Posterior vena cava (tissue), 2 donors: ENCODE results near the gene GRIN2C. TPM values are rescaled to one million over a fixed set of nuclear protein-coding genes. Genes with fewer than 3 reads are reported as not detected.
"Not testable (repeated sequence)": the region's sequence is repeated elsewhere in the genome, so short reads cannot be mapped to it uniquely, and the experiment has no call there.

Source experiments
- DNase-seq: peaks from one replicate; pipeline ENCODE4 v3.0.0-alpha.2; 2020; ENCODE audit warnings: low spot score
- intact Hi-C, 2 donors: fragments of 100-400 bp; cut with DNase I; formaldehyde crosslinking; loops; one replicate each; pipeline versions ENCODE4 v1.14.1 to v1.14.2; 2022 to 2023
- long read RNA-seq, 2 donors: library from polyadenylated mRNA; unstranded; transcript quantifications; one replicate each; pipeline ENCODE4 v2.0.0, GENCODE V29; 2020 to 2021
- total RNA-seq, 2 donors: library from RNA; stranded (reverse); fragmentation: NEBNext Ultra II Directional; extraction: Animal tissue kit (Norgen Biotek cat#: 25700); gene quantifications; one replicate each; pipeline ENCODE4 v1.2.1, GENCODE V29; 2021
- donor health status: DM: yes; HTN: yes; CAD: no.
- donor health status: DM: yes; HTN: yes; CAD: no.

The GRIN2C gene
- under 1 TPM; 0.38 to 0.65 TPM for total RNA-seq
- long read RNA-seq, donor 1: 0 reads
- long read RNA-seq, donor 2, partial matches to known transcripts: 0 of 1 reads
- long read RNA-seq, donor 2, other reads (novel, unspliced or antisense): 1 of 1 reads

DNA sequence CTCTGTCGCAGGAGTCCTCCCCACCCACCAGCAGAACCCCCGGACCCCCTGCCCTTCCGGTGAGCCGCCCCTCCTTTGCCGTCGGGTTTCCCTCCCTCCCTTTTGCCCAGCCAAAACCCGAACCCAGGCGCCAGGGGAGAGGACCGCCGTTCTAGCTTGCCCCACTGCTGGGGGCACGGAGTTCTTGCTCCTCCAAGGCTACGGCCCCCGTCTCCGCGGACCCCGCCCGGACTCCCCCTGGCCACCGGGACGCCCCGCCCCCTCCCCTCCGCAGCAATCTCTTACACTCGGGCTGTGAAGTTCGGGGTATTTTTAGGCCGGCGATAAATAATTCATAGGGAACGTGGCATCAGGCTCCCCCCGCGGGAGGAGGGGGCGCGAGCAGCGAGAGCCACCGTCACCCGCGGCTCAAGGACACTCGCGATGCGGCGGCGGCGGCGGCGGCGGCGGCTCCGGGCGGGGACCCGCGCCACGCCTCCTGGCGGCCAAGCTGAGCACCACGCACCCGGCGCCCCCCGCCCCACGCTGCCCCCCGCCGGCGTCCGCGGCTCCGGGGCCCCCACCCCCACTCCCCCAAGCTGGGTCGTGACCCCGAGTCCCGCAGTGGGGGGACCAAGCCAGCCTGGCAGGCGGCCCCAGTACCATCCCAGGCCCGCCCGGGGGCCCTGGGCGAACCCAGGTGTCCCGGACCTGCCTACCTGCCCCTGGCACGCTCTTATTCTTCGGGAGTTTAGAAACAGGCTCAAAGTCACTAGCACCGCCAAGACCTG is at the start of gene GRIN2C:
TSS of gene GRIN2C (minus strand) at position 427 of the 770 bp plus-strand sequence. CDS start 4,793 bp downstream, outside the sequence.
- DNase-seq: no peak
- intact Hi-C loops: loop anchor here (5.0 to 10.0 kb wide), 4 partner anchors 57 to 205 kb away; no protein-coding TSS in a partner anchor

DNA sequence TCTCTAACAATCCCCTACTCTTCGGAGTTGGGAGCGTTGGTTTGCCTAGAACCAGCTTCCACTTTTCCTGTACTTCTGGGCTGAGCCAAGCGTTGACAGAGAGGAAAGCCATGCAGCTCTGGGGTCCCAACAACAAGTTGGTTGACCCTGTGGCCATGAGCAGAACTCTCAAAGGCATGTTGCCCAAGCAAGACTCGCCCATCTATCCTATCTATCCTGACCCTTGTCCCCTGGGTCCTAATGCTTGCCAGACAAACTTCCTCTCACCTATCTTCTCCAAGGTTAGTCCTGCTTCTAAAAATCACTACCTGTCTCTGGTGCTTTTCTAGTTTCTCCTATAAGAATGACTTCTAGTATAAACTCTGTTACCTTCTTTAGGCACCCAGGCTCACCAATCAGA is 49.4 kb upstream of the GRIN2C start:
- DNase-seq, intact Hi-C loops: not testable (repeated sequence)

DNA sequence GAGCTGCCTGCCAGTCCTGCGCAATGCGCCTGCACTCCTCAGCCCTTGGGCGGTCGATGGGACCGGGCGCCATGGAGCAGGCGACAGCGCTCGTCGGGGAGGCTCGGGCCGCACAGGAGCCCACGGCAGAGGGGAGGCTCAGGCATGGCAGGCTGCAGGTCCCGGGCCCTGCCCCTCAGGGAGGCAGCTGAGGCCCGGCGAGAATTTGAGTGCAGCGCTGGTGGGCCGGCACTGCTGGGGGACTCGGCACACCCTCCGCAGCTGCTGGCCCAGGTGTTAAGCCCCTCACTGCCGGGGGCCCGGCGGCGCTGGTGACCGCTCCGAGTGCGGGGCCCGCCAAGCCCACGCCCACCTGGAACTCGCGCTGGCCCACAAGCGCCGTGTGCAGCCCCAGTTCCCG is 47.3 kb upstream of the GRIN2C start:
- intact Hi-C loops: no loop called here
- DNase-seq: no peak

DNA sequence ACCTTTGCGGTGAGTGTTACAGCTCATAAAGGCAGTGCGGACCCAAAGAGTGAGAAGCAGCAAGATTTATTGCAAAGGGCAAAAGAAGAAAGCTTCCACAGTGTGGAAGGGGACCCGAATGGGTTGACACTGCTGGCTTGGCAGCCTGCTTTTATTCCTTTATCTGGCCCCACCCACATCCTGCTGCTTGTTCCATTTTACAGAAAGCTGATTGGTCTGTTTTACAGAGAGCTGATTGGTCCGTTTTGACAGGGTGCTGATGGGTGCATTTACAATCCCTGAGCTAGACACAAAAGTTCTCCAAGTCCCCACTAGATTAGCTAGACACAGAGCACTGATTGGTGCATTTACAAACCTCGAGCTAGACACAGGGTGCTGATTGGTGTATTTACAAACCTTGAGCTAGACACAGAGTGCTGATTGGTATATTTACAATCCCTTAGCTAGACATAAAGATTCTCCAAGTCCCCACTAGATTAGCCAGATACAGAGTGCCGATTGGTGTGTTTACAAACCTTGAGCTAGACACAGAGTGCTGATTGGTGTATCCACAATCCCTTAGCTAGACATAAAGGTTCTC is 46.6 kb upstream of the GRIN2C start:
- intact Hi-C loops, DNase-seq: not testable (repeated sequence)

DNA sequence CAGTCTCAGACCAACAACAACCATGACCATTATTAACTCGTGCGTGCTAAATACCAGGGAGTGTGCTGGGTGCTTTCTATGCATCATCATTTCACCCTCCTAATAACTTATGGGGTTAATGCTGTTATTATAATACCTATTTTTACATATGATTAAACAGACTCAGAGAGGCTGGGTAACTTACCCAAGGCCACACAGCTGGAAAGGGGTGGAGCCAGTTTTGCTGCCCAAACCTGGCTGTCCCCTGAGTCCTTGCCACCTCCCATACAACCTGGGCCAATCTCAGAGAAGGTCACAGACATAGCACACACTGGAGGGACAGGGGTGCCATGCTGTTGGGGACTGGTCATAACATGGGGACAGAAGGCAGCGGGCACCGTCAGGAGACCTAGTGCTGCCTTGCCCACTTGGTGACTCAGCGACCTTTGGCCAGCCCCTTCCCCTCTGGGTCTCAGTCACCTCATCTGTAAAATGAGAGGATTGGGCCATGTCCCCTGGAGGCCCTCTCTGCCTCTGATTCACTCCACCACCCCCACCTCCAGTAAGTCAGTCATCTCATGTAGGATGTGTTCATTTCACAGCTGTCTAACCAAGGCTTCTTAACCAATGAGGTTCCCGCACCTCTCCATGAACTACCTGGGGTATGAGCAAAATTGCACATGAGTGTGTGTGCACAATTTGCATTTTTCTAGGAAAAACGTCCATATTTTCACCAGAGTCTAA is 45.2 kb upstream of the GRIN2C start:
- intact Hi-C loops: no loop called here
- DNase-seq: no peak

DNA sequence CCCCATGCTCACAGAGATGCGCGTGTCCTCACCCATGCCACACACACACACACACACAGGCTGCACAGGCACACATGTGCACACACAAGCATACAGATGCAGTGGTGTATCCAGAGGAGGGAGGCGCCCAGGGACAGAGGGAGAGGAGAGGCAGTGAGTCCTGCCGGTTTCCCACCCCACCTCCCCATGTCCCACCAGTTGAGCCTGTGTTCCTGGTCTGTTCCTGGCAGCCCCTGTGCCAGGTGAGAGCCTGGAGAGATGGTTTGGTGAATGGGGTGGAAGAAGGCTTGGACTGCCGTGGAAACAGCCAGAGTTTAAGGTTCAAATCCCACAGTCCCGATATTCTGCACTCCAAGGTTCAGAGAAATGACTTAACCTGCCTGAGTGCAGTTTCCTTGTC is 44.0 kb upstream of the GRIN2C start:
- DNase-seq: no peak
- intact Hi-C loops: no loop called here

DNA sequence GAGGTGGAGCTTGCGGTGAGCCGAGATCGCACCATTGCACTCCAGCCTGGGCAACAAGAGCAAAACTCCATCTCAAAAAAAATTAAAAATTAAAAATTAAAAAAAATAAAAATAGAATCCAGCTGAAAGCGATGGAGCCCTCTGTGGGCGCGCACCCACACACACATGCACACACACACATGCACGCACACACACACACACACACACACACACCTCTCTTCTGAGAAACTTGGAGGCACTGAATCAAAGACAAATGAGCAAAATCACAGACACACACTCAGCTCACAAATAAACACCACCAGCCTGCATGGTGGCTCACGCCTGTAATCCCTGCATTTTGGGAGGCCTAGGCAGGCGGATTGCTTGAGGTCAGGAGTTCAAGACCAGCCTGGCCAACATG is 43.3 kb upstream of the GRIN2C start:
- no peak for DNase-seq
- intact Hi-C loops: no loop called here

DNA sequence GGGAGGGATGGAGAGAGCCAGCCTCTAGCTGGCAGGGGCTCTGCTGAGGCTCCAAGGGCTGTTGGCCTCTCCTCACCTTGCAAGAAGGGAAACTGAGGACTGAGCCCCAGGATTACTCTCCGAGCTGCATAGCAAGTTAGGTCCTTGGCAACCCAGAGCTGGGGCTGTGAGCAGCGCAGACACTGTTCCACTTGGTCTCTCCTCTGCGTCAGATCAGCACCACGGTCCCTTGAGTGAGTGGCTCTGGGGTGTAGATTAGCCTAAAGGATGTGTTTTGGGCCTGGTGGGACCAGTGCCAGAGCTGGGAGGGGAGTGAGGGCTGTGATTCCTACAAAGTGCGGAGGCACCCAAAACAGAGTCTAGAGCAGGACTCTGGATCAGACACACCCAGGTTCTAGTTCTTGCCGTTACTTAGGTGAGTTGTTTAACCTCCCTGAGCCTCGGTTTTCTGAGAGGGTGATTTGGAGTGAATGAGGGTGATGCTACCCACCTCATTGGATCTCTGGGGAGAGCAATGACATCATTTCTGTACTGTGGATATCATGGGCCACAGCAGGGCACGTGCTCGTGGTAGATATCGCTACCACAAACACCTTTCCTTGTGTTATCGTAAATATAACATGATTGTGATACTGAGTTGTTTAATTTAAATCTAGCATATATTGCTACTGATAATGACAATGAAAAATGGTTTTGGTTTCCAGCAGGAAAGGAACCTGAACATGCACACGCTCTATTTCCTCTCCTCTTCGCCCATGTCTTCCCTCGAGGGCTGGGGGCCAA is 41.9 kb upstream of the GRIN2C start:
- no peak for DNase-seq
- intact Hi-C loops: no loop called here

DNA sequence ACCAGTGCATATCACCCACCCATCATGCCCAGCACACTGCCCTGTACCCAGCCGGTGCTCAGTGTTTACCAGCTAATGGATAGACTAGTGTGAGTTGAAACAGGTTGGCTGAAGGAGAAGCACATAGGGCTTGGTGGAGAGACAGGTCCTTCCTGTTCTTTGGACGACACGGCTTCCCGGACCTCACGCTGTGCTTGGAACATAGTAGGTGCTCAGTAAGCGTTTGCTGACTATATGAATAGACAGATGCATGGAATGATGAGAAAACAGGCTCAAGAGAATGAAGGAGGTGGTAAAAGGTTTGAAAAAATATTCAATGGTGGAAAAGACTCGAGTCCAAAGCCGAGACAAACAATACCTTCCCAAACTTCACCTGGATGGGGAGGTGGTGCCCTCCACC is 40.5 kb upstream of the GRIN2C start:
- DNase-seq: no peak
- intact Hi-C loops: no loop called here

DNA sequence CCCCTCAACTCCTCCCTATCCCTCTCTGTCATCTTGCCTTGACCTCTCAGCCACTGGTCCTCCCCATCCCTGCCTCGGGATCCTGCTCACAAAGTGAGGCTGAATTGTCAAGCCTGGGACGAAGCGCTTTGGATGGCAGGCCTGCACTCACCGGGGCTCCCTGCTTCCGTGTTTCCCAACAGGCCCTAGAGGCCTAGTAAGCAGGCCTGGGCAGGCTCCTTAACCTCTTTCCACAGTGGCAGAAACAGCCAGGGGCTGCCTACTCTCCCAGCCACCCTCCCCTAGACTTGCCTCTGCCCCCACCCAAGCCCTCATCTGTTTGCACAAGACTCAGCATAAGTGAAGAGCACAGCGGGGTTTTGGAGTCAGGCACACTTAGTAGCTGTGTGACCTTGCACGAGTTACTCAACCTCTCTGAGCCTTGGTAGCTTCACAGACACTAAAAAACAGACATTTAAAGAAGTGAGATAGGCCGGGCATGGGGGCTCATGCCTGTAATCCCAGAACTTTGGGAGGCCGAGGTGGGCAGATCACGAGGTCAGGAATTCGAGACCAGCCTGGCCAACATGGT is 38.8 kb upstream of the GRIN2C start:
- intact Hi-C loops: no loop called here

DNA sequence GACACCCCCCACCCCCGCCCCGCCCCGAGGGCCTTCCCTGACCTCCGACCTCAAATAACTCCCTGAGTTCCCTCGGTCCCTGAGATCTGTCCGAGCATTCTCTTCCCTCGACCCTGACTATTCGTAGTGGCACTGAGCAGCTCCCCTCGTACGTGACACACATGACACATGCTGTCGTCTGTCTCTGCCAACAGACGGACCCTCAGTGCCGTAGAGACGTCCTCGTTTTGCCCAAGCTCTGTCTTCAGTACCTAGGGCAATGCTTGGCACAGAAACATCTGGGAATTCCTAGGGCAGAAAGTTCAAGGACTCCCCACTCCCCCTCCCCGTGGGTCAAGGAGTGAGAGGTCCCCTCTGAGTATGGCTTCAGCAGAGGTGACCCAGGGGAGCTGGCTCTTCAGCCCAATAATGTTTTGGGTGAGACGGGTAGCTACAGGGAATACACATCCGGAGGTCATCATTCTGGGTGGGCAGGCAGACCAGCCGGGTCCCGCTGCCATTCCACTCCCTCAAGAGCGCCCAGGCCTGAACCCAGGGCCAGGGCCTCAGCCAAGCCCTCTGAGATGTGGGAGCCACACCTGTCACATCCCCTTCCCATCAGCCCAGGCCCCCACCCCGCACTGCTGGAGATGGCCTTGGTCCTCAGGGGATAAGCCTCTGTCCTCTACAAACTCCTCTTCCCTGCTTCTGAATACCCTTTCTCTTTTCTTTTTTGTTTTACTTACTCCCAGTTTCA is 34.4 kb upstream of the GRIN2C start:
- DNase-seq: no peak
- intact Hi-C loops: no loop called here

More for the DNA sequence above, 38.8 kb upstream of the GRIN2C start:
- no peak for DNase-seq

DNA sequence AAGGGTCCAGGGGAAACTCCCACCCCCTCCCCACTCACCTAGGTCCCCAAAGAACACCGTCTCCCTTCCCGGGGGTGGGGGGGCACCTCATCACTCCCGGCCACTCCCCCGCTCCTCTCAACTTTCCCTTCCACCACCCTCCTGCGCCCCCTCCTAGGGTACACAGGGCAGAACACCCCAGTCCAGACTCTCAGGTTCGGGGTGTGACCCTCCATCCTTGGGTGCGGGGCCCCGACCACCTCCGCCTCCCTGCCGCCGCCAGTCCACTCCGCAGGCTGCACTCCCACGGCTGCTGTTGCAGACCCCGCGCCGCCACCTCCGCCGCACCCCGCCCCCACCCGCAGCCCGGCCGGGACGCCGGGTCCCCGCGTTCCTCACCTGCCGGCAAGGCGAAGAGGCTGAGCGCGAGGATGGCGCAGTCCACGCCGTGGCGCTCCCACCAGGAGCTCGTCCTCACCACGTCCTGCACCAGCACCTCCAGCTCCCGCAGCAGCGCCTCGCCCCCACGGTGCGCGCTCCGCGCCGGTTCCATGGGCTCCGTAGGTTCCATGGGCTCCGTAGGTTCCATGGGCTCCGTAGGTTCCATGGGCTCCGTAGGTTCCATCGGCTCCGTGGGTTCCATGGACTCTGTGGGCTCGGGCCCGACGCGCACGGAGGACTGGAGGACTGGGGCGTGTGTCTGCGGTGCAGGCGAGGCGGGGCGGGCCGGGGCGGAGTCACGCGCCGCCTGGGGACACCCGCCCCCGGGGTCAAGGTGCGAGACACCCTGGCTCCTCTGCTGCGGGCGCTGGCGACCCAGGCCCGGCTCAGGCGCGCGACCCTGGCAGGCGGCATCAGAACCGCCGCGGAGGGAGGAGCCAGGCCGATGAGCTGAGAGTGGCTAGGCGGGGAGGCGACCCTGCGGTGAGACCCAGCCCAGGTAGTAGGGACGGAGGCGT is 33.6 kb upstream of the GRIN2C start, which contains the start of gene FADS6:
TSS of gene FADS6 (minus strand) at position 660 of the 938 bp plus-strand sequence. CDS start at position 622, 38 bp downstream.
- intact Hi-C loops: no loop called here
- DNase-seq: no peak

DNA sequence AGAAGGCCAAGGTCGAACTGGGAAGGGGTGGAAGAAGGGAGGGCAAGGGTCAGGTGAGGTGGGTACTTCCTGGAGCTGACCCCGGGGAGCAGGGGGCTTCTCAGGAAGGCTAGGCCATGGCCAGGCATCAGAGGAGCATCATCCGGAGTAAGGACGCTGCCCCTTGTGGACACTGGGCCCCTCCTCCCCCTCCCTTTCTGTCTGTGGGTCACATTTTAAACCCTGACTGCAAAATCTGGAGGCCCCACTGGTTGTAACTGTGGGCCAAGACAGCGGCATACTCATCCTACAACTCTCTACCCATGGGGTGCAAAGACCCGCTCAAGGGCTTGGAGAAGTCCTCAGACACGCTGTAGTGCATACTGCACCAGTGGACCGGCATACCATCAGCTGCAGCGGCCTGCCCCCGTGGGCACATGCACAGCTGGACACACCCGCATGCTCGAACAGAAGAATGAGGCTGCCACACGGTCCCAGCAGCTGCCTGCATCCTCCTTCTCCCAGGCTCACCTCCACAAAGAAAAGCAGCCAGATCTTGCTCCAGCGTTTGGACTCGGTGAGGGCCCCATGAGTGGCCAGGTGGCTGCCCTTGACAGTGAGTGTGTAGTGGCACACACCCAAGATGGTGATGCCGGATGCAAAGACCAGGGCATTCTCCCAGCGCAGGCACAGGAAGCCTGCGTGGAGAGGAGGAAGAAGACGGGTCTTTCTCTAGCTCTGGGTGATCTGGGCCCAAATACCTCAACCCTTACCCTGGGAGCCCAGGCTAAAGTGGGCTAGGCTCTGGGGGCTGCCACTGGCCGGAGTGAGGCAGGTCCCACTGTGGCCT is 32.5 kb upstream of the GRIN2C start:
- DNase-seq: no peak
- intact Hi-C loops: no loop called here

DNA sequence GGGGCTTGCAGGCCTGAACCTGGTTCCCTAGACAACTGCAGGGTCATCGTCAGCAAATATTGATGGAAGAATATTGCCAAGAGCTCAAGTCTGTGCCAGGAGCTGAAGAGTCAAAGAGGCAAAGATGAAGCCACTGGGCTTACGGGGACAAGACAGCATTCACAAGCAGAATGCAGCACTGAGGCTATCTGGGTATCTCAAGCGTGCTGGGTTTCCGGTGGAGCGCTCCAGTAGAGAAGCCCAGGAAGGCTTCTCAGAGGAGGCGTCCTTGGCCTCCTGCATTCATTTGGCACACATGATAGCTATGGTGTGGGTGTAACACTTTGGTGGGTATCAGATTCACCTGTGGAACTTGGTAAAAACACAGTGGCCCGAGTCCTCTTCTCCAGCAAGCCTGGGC is 30.9 kb upstream of the GRIN2C start:
- no peak for DNase-seq
- intact Hi-C loops: no loop called here

DNA sequence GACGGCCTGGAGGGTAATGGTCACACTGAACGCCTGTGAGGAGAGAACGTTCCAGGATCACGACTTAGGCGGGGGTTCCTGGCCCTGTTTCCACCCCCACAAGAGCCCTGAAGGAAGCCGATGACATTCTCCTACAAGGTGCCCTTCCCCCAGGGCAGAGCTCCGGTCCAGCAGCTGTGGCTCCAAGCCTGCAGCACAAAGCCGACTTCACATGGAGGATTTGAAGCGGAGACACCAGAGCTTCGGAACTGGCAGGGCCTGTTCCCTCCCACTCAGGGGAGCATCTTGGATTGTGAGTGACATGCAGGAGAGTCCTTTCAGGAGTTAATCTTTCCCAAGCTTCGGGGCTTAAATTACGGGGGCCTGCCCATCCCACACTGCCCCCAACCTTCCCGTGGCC is 28.8 kb upstream of the GRIN2C start:
- no peak for DNase-seq
- intact Hi-C loops: no loop called here

DNA sequence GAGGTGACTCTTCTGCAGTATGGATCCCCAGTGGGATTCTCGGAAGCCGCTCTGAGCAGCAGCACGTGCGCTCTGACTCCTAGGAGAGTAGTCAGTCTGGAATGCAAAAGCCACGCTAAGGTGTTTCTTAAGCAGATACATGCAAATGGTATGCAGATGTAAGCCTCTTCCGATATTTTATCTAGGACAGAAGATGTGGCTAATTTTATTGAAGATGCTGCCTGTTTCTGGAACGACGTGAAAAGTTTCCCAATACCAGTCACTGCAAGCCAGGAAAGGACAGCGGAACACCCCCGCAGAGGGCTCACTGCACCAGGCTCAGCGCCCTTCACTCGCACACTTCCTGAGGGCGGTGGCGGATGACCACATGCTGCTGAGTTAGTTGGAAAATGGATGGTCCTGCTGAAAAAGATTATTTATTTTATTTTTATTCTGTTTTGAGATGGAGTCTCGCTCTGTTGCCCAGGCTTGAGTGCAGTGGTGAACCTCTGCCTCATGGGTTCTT is 23.6 kb upstream of the GRIN2C start:
- intact Hi-C loops: no loop called here

More for the DNA sequence above, 23.6 kb upstream of the GRIN2C start:
- DNase-seq: no peak
